GM23338 (cell line): ENCODE measurements around the gene NMNAT1. TPM values are rescaled to one million over a fixed set of nuclear protein-coding genes. Genes with fewer than 3 reads are reported as not detected.

Experiments used
- ATAC-seq: fragments of 200-7000 bp; cut with Tn5 transposase; 3 replicates; pipeline ENCODE4 v1.9.1; 2020
- DNase-seq: peaks from one replicate; pipeline ENCODE4 v3.0.0-alpha.2; 2015; ENCODE audit warnings: low spot score
- H2AFZ ChIP-seq: fragments of 200-600 bp; sonication (generic); 2 replicates; pipeline ENCODE4 v1.8.0; 2016; ENCODE audit warnings: antibody characterized with exemption, mild to moderate bottlenecking, moderate library complexity
- H3F3A ChIP-seq: fragments of 200-600 bp; sonication (generic); replicated peaks from 2 replicates; pipeline ENCODE4 v1.8.0; 2017; ENCODE audit warnings: antibody characterized with exemption, mixed run types, low read depth
- H3K27ac ChIP-seq: fragments of 200-600 bp; sonication (generic); 2 replicates; pipeline ENCODE4 v1.6.1; 2016; ENCODE audit warnings: low read depth
- H3K27me3 ChIP-seq: fragments of 200-600 bp; sonication (generic); 2 replicates; pipeline ENCODE4 v1.8.0; 2016; ENCODE audit warnings: mild to moderate bottlenecking, mixed run types, moderate library complexity; ENCODE audit not compliant: insufficient read depth
- H3K36me3 ChIP-seq: fragments of 200-600 bp; sonication (generic); 2 replicates; pipeline ENCODE4 v1.8.0; 2016; ENCODE audit warnings: mild to moderate bottlenecking; ENCODE audit not compliant: insufficient read depth
- H3K4me1 ChIP-seq: fragments of 200-600 bp; sonication (generic); 2 replicates; pipeline ENCODE4 v1.8.0; 2016; ENCODE audit warnings: mild to moderate bottlenecking, moderate library complexity; ENCODE audit not compliant: insufficient read depth
- H3K4me2 ChIP-seq: fragments of 200-600 bp; sonication (generic); 2 replicates; pipeline ENCODE4 v1.7.1; 2017; ENCODE audit warnings: mixed run types
- H3K4me3 ChIP-seq: fragments of 200-600 bp; sonication (generic); 2 replicates; pipeline ENCODE4 v1.6.1; 2016; ENCODE audit warnings: mixed run types
- H3K79me2 ChIP-seq: fragments of 200-600 bp; sonication (generic); replicated peaks from 2 replicates; pipeline ENCODE4 v1.8.0; 2017; ENCODE audit warnings: mild to moderate bottlenecking; ENCODE audit not compliant: insufficient read depth
- H3K9me2 ChIP-seq: fragments of 200-600 bp; sonication (generic); 2 replicates; pipeline ENCODE4 v1.8.0; 2017; ENCODE audit not compliant: insufficient read depth
- H4K20me1 ChIP-seq: fragments of 200-600 bp; sonication (generic); replicated peaks from 2 replicates; pipeline ENCODE4 v1.8.0; 2017; ENCODE audit warnings: mild to moderate bottlenecking; ENCODE audit not compliant: insufficient read depth
- H3K27ac Mint-ChIP-seq: 2 replicates; pipeline ENCODE4 v1.8.0; 2020; ENCODE audit warnings: inconsistent platforms, mild to moderate bottlenecking, moderate library complexity, mixed read lengths
- H3K27me3 Mint-ChIP-seq: 3 replicates; pipeline ENCODE4 v1.8.0; 2022; ENCODE audit warnings: low read depth, mild to moderate bottlenecking, moderate library complexity, mixed read lengths, inconsistent platforms; ENCODE audit not compliant: insufficient read depth, poor library complexity
- H3K36me3 Mint-ChIP-seq: 3 replicates; pipeline ENCODE4 v1.8.0; 2021; ENCODE audit warnings: low read depth, mild to moderate bottlenecking, inconsistent platforms, moderate library complexity, mixed read lengths
- H3K4me1 Mint-ChIP-seq: 3 replicates; pipeline ENCODE4 v1.8.0; 2020; ENCODE audit warnings: mild to moderate bottlenecking, inconsistent platforms, mixed read lengths
- H3K4me3 Mint-ChIP-seq: 3 replicates; pipeline ENCODE4 v1.8.0; 2021; ENCODE audit warnings: moderate library complexity, mild to moderate bottlenecking, inconsistent platforms, mixed read lengths
- H3K9me3 Mint-ChIP-seq: 3 replicates; pipeline ENCODE4 v1.8.0; 2020; ENCODE audit warnings: moderate library complexity, mild to moderate bottlenecking, inconsistent platforms, mixed read lengths
- CREB1 ChIP-seq: fragments of 250-450 bp; sonication (Bioruptor Pico); IDR thresholded peaks from 2 replicates; pipeline ENCODE4 v1.5.0; 2020; ENCODE audit warnings: low read depth, mild to moderate bottlenecking, moderate library complexity
- CTCF ChIP-seq, 2 experiments: fragments of 200-600 bp in 1 of 2; sonication (generic) in 1 of 2; conservative IDR thresholded peaks; 2 replicates each; pipeline versions ENCODE4 v1.5.1 to v1.6.1; 2016 to 2017; ENCODE audit warnings: antibody characterized with exemption in 2 of 2, low read depth in 2 of 2, mild to moderate bottlenecking in 2 of 2, moderate library complexity in 1 of 2
- ETS1 ChIP-seq: IDR thresholded peaks from 2 replicates; pipeline ENCODE4 v1.6.1; 2016; ENCODE audit warnings: antibody characterized with exemption
- EZH2 ChIP-seq: fragments of 200-600 bp; sonication (generic); IDR thresholded peaks from one replicate; pipeline ENCODE4 v1.8.0; 2017; ENCODE audit warnings: antibody characterized with exemption, mild to moderate bottlenecking, low read depth; ENCODE audit not compliant: unreplicated experiment
- EZH2phosphoT487 ChIP-seq: fragments of 200-600 bp; sonication (generic); IDR thresholded peaks from one replicate; pipeline ENCODE4 v1.8.1; 2018; ENCODE audit warnings: antibody characterized with exemption; ENCODE audit not compliant: unreplicated experiment
- JUNB ChIP-seq: IDR thresholded peaks from one replicate; pipeline ENCODE4 v1.6.1; 2016; ENCODE audit warnings: antibody characterized with exemption; ENCODE audit not compliant: unreplicated experiment
- NANOG ChIP-seq: IDR thresholded peaks from 2 replicates; pipeline ENCODE4 v1.6.1; 2016; ENCODE audit warnings: antibody characterized with exemption, borderline replicate concordance
- POLR2AphosphoS5 ChIP-seq: IDR thresholded peaks from 2 replicates; pipeline ENCODE4 v1.6.1; 2016; ENCODE audit warnings: antibody characterized with exemption, low read depth
- STAT1 ChIP-seq: IDR thresholded peaks from one replicate; pipeline ENCODE4 v1.6.1; 2016; ENCODE audit warnings: antibody characterized with exemption; ENCODE audit not compliant: unreplicated experiment
- ZNF114 ChIP-seq: fragments of 250-450 bp; sonication (Bioruptor Pico); IDR thresholded peaks from 2 replicates; pipeline ENCODE4 v1.5.0; 2020; ENCODE audit warnings: mild to moderate bottlenecking, moderate library complexity
- ZNF331 ChIP-seq: fragments of 250-450 bp; sonication (Bioruptor Pico); IDR thresholded peaks from 2 replicates; pipeline ENCODE4 v1.5.0; 2020; ENCODE audit warnings: low read depth, mild to moderate bottlenecking, moderate library complexity
- polyA plus RNA-seq: library from polyadenylated mRNA; unstranded; fragments of >200 nt; fragmentation: Nextera tagmentation; extraction: Ambion mirVana; gene quantifications from 2 replicates; pipeline ENCODE4 v1.2.1, GENCODE V29; 2016
- total RNA-seq: library from RNA; depleted of rRNA; stranded (reverse); fragments of >200 nt; shearing (Covaris generic); gene quantifications from 2 replicates; pipeline ENCODE4 v1.2.3, GENCODE V29; 2014
- TF ChIP-seq, protein P1 (sequence below): IDR thresholded peaks from one replicate; pipeline ENCODE4 v1.6.1; 2018; ENCODE audit warnings: antibody characterized with exemption; ENCODE audit not compliant: unreplicated experiment
- TF ChIP-seq, protein P2 (sequence below): fragments of 250-450 bp; sonication (Bioruptor Pico); IDR thresholded peaks from 2 replicates; pipeline ENCODE4 v1.5.0; 2020; ENCODE audit warnings: mild to moderate bottlenecking, moderate library complexity

NMNAT1 gene
- total and polyA plus RNA-seq, 2 experiments from 2014 or later = 2.5 to 3.9 TPM

GRCh38 chr1:9916452-9916851, 26.8 kb upstream of the NMNAT1 start:
- Histone ChIP-seq H3K4me2 (no peak overlapping the region), H3K79me2 (no peaks in the 10 kb centered on the region), H2AFZ (peak overlapping the region; percentile 10; the same call in 1 of the 2 replicates), H3K4me1 (peaks cover 14% of the 10 kb centered on the region), H3F3A (no peaks in the 10 kb centered on the region; the same call in 1 of the 2 replicates), H3K9me2 (no peaks in the 10 kb centered on the region; the same call in 1 of the 2 replicates), H3K4me3 (no peak overlapping the region), H3K27ac (no peak overlapping the region), H3K27me3 (no peaks in the 10 kb centered on the region), H3K36me3 (no peaks in the 10 kb centered on the region), H4K20me1 (no peaks in the 10 kb centered on the region)
- peaks cover 11% of the 10 kb centered on the region for H3K4me1 Mint-ChIP-seq
- no peaks in the 10 kb centered on the region for H3K9me3 Mint-ChIP-seq
- H3K27ac Mint-ChIP-seq = no peak overlapping the region
- ATAC-seq (no peak), DNase-seq (no peak)
- H3K36me3 Mint-ChIP-seq = no peaks in the 10 kb centered on the region; the same call in 2 of the 3 replicates
- H3K27me3 Mint-ChIP-seq = peaks cover 10% of the 10 kb centered on the region
- H3K4me3 Mint-ChIP-seq = no peak overlapping the region
- TF ChIP-seq JUNB (no peak), ZNF114 (no peak), EZH2phosphoT487 (no peak), ETS1 (no peak), STAT1 (no peak), CREB1 (no peak), ZNF331 (no peak), NANOG (no peak), POLR2AphosphoS5 (no peak), EZH2 (no peak), CTCF (conservative IDR thresholded peaks at IDR 0.05; ENCODE audit: low read depth in 2 of 2) (no peak)
- TF ChIP-seq, protein P1, sequence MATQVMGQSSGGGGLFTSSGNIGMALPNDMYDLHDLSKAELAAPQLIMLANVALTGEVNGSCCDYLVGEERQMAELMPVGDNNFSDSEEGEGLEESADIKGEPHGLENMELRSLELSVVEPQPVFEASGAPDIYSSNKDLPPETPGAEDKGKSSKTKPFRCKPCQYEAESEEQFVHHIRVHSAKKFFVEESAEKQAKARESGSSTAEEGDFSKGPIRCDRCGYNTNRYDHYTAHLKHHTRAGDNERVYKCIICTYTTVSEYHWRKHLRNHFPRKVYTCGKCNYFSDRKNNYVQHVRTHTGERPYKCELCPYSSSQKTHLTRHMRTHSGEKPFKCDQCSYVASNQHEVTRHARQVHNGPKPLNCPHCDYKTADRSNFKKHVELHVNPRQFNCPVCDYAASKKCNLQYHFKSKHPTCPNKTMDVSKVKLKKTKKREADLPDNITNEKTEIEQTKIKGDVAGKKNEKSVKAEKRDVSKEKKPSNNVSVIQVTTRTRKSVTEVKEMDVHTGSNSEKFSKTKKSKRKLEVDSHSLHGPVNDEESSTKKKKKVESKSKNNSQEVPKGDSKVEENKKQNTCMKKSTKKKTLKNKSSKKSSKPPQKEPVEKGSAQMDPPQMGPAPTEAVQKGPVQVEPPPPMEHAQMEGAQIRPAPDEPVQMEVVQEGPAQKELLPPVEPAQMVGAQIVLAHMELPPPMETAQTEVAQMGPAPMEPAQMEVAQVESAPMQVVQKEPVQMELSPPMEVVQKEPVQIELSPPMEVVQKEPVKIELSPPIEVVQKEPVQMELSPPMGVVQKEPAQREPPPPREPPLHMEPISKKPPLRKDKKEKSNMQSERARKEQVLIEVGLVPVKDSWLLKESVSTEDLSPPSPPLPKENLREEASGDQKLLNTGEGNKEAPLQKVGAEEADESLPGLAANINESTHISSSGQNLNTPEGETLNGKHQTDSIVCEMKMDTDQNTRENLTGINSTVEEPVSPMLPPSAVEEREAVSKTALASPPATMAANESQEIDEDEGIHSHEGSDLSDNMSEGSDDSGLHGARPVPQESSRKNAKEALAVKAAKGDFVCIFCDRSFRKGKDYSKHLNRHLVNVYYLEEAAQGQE = no peak
- TF ChIP-seq, protein P2, sequence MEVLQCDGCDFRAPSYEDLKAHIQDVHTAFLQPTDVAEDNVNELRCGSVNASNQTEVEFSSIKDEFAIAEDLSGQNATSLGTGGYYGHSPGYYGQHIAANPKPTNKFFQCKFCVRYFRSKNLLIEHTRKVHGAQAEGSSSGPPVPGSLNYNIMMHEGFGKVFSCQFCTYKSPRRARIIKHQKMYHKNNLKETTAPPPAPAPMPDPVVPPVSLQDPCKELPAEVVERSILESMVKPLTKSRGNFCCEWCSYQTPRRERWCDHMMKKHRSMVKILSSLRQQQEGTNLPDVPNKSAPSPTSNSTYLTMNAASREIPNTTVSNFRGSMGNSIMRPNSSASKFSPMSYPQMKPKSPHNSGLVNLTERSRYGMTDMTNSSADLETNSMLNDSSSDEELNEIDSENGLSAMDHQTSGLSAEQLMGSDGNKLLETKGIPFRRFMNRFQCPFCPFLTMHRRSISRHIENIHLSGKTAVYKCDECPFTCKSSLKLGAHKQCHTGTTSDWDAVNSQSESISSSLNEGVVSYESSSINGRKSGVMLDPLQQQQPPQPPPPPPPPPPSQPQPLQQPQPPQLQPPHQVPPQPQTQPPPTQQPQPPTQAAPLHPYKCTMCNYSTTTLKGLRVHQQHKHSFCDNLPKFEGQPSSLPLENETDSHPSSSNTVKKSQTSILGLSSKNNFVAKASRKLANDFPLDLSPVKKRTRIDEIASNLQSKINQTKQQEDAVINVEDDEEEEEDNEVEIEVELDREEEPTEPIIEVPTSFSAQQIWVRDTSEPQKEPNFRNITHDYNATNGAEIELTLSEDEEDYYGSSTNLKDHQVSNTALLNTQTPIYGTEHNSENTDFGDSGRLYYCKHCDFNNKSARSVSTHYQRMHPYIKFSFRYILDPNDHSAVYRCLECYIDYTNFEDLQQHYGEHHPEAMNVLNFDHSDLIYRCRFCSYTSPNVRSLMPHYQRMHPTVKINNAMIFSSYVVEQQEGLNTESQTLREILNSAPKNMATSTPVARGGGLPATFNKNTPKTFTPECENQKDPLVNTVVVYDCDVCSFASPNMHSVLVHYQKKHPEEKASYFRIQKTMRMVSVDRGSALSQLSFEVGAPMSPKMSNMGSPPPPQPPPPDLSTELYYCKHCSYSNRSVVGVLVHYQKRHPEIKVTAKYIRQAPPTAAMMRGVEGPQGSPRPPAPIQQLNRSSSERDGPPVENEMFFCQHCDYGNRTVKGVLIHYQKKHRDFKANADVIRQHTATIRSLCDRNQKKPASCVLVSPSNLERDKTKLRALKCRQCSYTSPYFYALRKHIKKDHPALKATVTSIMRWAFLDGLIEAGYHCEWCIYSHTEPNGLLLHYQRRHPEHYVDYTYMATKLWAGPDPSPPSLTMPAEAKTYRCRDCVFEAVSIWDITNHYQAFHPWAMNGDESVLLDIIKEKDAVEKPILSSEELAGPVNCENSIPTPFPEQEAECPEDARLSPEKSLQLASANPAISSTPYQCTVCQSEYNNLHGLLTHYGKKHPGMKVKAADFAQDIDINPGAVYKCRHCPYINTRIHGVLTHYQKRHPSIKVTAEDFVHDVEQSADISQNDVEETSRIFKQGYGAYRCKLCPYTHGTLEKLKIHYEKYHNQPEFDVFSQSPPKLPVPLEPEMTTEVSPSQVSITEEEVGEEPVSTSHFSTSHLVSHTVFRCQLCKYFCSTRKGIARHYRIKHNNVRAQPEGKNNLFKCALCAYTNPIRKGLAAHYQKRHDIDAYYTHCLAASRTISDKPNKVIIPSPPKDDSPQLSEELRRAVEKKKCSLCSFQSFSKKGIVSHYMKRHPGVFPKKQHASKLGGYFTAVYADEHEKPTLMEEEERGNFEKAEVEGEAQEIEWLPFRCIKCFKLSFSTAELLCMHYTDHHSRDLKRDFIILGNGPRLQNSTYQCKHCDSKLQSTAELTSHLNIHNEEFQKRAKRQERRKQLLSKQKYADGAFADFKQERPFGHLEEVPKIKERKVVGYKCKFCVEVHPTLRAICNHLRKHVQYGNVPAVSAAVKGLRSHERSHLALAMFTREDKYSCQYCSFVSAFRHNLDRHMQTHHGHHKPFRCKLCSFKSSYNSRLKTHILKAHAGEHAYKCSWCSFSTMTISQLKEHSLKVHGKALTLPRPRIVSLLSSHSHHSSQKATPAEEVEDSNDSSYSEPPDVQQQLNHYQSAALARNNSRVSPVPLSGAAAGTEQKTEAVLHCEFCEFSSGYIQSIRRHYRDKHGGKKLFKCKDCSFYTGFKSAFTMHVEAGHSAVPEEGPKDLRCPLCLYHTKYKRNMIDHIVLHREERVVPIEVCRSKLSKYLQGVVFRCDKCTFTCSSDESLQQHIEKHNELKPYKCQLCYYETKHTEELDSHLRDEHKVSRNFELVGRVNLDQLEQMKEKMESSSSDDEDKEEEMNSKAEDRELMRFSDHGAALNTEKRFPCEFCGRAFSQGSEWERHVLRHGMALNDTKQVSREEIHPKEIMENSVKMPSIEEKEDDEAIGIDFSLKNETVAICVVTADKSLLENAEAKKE = no peak
